Islet precursor cell (in vitro differentiated cells): ENCODE data around the gene CMTM8.
A peak's percentile ranks its signal among the peaks of the same experiment; 100 is the strongest.

Experiments used
- DNase-seq: peaks from one replicate; pipeline ENCODE4 v3.0.0-alpha.2; 2018

Gene CMTM8

DNA sequence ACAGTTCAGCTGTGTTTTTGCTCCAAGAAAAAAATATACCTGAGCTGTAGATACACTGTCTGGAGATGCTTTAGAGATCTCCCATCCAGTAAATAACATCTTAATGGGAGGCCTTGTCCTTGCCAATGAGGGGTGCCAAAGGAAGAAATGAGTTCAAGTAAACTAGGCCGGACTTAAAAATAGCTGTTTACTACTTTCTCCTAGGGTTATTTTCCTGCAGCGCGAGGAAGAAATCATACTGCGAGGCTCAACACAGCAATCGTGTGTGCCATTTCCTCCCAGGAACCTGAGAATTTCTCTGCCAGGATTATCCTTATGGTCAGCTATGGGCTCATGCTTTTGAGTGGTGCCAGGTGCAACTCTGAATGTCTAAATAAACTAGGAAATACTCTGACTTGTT, 71.9 kb downstream of the CMTM8 start:
- no peak for DNase-seq

DNA sequence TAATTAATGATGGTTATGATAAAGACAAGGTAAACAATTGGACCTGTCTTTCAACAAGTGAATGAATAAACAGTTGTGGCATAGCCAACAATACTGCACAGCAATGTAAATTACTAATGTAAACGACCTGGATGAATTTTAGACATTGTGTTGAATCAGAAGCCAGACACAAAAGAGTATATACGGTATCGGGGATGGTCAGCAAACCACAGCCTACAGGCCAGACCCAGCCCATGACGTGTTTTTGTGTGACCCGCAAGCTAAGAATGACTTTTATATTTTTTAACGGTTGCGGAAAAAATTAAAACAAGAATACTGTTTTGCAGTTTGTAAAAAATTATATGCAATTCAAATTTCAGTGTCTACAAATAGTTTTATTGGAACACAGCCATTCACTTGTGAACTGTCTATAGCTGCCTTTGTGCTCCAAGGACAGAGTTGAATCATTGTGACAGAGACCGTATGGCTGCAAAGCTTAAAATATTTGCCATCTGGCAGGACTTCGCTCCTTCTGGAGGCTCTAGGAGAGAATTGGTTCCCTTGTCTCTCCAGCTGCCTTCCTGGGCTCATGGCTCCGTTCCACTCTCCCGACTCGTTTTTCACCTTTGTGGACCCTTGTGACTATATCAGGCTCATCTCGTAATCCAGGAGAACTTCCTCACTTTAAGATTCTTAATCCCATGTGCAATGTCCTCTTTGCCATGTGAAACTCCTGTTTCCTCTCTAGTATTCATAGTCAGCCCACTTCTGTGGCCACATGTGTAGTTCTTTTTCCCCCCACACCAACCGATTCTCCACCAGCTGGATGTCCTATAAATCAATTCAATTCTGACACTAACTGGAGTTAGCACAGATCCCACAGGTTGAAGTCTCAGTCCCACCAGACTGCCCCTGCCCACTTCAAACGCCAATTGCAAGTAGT, 72.7 kb downstream of the CMTM8 start:
- no peak for DNase-seq

DNA sequence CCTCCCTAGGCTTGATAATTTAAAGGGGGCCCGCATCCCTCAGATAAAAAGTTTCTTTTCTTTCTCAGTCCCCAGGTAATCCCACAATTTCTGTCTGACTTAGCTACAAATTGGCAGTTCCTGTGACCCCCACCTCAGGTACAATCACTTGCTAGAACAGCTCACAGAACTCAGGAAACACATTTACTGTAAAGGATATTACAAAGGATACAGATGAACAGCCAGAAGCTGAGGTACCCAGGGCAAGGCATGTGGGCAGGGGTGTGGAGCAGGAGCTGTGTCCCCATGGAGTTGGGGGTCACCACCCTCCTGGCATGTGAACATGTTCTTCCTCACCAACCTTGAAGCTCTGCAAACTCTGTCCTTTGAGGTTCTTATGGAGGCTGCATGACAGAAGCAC, 73.8 kb downstream of the CMTM8 start:
- DNase-seq, result no peak

DNA sequence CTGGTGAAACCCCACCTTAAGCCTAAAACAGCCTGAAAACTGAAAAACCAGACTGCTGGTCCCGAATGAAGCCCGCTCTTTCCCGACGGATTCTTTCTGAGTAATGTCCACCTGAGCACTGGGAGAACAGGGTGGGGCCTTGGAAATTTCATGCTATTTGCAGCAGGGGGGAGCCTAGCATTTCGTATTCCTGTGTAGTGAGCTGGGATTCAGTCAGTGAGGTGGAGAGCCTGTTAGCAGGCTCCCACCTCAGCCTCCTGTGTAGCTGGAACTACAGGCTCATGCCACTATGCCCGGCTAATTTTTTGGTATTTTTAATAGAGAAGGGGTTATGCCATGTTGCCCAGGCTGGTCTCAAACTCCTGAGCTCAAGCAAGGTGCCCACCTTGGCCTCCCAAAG, 74.7 kb downstream of the CMTM8 start:
- DNase-seq, result no peak

DNA sequence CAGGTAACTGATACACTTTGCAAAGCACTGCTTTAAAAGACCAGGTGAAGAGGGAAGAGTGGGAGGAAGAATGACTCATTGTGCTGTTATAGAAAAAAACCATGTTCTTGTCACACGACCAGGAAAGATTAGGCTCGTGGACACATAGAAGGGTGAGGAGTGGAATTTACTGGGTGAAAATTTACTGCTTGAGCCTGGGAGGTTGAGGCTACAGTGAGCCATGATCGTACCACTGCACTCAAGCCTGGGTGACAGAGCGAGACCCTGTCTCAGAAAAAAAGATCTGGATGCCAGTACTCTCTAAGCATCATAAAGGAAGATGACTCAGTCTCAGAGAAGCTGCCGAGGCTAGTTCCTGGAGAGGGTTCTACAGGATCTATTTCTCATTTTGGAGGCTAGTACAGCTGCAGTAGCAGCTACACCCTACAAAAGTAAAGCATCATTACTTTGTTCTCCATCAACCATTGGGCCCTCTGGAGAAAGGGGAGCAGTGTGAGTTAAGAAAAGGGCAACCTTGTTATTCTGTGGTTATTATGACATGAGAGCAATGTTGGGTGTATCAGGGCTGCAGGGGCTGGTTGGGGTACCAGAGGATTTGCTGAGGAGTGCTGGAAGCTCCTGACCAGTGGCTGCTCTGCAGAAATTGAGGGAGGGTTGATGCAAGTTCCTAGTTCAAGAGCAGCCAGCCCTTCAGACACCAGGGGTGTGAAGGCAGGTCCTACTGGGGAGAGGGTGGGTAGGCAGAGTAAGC, 75.4 kb downstream of the CMTM8 start:
- DNase-seq, result peak; percentile 73

DNA sequence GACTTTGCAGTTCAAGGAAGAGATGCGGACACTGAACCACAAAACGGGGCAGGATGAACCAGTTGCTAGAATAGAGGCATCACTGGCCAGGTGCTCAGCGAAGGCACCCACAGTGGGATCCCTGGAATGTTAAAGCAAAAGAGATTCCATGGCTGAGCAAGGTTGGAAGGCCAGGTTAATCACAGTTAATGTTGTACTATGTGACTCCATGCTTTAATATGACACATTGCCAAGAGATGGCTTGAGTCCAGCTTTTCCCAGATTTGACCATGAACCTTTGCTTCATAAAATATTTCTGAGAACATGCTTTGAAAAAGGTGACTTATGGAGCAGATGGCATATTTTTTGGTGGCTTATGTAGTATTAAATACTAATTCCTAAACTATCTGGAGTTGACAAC, 77.0 kb downstream of the CMTM8 start:
- no peak for DNase-seq

DNA sequence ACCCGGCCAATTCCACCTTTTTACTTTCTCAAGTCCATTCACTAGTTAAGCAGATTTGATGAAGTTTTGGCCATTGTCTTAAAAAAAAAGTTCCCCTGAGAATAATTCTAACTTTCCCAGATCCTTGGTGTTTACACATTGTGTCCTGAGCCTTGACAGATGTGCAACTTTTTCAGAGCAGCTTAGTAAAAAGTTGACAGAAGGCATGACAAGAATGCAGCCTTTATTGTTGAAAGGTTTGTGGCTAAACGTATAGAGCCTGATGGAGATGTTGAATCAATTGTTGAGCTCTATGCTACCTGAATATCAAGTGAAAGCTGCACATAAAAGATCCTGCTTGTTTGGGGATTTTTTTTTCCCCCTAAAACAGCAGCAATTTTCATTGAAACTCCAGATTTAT, 77.8 kb downstream of the CMTM8 start:
- no peak for DNase-seq

DNA sequence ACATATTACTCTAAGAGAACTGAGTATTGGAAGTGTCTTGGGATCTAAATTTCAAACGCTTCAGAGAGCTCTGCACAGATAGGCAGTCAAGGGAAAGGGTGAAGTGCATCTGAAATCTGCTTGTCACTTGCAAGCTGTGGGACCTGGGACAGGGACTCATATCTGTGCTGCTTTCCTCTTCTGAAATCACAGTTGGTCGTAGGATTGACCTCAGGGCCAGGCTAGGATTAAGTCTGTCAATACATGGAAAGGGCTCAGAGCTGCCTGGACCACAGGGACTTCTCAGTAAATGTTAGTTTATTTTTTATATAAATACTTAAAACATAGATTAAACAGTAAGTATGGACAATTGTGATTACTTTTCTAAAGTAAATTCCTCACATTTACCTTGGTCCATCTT, 78.5 kb downstream of the CMTM8 start:
- DNase-seq, result no peak

DNA sequence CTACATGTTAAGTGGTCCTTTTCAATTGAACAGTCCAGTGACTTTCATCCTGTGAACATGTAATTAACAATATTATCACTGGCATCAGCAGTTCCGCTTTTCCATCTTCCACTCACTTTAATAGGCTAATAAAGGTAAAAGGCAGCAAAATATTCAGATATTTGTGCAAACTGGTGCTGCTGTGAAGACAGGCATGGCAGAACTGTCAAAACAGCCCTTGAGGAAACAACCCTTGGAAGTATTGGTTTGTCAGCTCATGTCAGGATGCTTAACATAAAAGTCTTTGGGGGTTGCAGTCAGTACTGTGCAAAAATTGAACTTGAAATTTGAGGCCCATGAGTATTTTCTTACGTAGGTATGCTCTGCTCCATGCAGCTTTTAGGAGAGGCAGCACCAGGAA, 81.1 kb downstream of the CMTM8 start:
- no peak for DNase-seq

DNA sequence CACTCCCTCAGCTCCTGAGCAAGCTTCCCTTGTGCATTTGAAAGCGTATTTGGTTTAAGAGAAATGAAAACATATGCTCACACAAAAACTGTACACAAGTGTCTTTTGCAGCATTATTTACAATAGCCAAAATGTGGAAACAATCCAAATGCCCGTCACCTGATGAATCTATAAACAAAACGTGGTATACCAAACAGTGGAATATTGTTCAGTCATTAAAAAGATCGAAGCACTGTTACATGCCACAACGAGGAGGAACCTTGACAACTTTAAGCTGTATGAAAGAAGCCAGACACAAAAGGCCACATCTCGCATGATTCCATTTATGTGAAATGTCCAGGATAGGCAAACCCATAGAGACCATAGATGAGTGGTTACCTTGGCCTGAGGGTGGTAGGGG, 81.6 kb downstream of the CMTM8 start:
- no peak for DNase-seq

DNA sequence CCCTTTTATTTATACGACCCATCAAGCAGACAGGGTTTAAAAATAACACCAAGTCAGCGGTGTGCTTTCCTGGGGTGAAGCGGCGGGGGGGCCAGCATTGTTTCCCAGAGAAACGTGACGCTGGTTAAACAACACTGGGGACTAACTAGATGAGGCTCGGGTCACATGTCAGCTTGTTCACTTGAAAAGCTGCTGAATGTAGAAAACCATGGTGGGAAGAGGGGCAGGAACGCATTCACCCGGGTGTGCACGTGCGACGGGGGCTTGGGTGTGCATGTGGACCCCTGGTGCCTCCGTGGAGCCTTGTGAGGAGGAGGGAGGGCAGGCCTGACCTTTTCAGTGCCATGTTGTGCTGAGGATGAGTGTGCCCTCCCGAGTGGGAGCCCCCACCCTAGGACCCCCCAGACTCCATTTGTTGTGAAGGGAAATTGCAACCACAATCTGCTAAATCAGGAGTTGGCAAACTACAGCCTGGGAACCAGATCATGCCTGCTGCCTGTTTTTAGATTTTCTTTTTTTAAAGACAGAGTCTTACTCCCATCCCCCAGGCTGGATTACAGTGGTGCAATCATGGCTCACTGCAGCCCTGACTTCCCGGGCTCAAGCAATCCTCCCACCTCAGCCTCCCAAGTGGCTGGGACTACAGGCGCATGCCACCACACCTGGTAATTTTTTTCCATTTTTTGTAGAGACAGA, 82.8 kb downstream of the CMTM8 start:
- DNase-seq, result no peak

DNA sequence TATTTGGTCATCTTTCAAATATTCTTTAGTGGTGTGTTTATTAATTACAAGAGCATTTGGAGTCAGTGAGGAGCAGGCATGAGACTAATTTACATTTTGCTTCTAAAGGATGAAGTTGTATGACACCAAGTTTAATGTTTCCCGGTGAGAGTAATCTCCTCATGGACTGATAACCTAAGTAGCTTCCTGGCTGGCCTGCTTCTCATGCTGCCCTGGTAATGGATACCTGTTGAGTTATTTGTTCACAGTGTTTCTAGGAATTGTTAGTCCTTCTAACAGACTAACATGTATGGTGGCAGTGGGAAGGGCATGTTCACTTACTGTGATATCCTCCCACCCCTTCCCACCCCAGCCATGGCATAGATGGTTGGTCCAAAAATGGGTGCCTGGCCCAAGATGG, 83.8 kb downstream of the CMTM8 start:
- DNase-seq, result no peak

DNA sequence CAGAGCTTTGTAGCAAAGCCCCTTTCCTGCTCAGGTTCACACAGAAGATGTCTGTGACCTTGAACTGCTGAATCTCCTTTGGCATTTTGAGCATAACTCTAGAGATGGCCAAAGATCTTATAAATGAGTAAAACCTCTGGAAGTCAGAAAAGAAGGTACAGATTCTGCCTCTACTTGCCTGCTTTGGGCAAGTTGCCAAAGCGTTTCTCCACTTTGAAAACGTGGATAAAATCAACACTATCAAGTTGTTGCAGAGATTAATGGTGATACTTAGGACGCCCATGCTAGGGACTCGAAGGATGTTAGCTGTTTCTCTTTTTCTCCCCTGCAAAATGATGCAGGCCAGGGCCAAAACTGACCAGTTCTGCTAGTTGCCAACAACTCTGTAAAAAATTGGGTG, 85.1 kb downstream of the CMTM8 start:
- DNase-seq, result no peak

DNA sequence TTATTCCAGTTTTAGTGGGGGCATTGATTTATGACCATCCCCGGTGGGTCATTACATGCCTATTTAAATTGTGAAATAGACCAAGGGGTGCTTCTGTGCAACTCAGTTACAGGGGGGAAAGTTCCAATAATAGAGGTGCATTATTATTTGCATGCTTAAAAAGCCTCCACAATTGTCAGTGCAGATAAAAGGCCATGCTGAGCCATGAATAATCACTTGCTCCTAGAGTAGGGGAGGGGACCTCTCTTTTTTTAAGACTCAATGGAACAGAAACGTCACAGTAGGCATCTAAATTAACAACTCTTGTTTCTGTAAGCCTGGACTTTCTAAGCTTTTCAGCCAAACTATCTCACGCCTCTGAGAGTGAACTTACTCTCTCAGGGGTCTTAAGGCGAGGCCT, 86.7 kb downstream of the CMTM8 start:
- DNase-seq, result no peak

DNA sequence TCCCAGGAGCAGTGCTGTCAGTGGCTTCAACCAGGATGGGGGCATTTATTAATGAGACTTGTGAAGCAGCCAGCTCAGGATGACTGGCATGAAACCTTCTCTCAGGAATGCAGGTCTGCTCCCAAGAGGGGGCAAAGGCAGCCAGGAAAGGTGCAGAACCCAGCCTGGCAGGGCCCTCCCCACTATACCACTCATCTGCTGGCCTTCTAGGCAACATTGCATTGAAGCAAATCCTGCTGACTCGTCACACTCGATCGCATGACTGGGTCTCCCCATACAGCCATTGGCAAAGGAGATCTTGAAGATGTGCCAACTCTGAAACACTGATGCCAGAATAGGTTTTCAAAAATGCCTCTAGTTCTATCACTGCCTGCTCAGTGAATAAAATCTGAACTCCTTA, 87.4 kb downstream of the CMTM8 start:
- DNase-seq, result no peak

DNA sequence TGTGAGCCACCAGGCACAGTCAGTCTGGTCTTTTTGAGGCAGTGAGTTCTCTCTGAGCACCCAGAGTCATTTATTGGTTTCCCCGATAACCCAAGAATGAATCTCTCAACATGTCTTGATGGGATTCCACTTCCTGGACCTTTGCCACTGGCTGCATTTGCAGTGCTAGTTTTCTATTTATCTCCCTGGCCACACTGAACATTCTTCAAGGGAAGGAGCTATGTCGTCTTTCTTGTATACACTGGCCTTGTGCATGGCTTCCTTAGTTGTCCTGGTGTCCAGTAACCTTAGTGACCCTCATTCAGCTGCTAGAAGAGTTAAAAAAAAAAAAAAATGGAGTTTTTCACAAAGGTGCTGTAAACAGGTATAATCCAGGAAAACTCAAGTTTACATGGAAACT, 88.3 kb downstream of the CMTM8 start:
- no peak for DNase-seq

DNA sequence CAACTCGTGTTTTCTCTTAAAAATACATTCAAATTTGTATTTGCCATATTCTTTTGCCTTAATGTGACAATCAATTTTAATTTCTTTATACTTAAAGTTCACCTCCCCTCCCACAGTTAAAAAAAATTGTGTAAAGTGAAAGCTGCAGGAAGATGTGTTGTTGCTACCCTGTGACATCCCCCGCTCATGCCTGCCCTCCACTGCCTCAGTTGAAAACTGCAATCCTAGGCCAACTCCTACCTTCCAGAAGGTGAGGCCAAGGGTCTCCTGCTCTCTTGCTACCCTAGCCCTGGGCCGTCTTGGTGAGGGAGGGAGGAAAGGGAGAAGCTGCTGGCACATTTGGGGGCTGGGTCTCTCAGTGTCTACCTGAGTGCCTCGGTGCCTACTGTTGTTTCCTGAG, 96.2 kb downstream of the CMTM8 start:
- DNase-seq, result no peak

DNA sequence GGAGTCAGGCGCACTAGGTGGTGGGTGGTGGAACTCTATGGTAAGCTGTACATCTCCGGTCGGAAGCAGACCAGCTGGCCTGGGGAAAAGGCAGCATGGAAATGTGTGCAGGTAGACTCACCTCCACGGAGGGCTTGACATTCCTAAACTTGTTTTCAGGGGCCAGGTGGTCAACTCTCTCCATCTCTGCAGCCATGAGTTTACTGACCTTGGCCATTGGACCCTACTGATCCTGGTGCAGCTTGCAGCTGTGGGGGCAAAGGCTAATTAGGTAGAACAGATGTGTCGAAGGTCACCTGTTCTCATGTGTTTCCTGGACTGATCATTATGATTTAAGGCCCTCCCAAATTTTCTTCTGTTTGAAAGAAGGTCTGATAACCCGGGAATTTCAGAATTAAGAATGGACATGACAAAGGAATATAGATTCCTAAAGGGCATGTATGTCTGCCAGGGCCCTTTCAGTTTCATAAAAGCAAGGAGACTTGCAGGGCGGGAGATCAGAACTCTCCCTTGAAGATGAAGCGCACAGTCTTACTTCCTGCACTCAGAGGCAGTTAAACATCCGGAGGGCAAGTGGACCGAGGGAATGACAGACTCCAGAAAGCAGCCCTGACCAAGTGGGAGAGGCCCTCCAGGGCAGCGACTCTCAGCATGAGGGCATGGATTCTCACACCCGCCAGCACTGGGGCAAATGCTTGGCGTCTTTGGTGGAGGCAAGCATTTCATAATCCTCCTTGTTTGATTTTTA, 97.1 kb downstream of the CMTM8 start:
- peak; percentile 80 for DNase-seq

DNA sequence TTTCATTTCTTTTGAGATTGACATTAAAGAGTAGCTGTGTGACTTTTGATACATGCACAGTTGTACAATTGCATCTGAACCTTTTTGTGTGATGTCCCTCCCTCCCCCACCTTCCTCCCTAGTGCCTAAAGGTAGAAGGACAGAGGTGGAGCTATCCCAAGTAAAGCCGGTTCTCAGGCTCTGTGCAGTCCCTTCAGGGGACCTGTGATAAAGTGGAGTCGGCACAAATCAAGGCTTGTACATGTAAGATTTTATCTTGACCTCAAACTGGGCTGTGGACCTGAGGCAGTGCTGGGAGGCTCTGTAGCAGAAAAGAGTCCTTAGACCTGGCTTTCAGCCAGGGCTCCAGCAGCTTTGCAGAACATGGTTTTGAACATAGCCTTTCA, 97.6 kb downstream of the CMTM8 start:
- peak; percentile 74 for DNase-seq

DNA sequence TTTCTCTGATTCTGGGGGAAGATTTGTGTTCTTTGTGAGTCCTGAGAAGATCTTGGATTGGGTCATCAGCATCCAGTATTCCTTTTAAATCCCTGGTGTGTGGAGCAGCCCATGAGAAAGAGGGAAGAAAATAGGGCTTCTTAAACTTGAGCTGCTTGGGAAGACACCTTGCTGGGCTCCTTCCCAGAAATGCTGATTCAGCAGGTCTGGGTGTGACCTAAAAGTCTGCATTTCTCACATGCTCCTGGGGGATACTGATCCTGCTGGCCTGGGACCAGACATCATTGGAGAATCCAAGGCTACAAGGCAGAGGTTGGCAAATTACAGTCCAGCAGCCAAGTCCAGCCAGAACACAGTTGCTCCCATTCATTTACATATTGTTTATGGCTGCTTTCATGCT, 99.0 kb downstream of the CMTM8 start:
- no peak for DNase-seq

DNA sequence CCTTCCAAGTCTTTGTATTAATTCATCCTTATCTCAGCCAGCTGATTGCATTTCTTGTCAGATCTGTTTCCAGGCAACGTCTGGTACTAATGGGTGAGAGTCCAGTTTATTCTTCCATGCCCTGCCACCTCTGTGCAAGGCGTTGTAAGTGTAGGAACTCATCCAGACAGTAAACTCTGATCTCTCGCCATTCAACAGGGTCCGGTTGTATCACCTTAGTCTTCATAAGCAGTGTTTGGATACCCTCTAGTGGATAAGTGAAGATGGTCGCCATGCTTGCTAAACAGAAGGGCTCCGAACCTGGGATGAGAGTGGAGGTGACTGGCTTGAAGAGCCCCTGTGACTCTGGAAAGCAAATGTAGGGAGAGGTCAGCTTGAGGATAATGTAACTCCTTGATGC, 101.6 kb downstream of the CMTM8 start:
- peak; percentile 71 for DNase-seq

DNA sequence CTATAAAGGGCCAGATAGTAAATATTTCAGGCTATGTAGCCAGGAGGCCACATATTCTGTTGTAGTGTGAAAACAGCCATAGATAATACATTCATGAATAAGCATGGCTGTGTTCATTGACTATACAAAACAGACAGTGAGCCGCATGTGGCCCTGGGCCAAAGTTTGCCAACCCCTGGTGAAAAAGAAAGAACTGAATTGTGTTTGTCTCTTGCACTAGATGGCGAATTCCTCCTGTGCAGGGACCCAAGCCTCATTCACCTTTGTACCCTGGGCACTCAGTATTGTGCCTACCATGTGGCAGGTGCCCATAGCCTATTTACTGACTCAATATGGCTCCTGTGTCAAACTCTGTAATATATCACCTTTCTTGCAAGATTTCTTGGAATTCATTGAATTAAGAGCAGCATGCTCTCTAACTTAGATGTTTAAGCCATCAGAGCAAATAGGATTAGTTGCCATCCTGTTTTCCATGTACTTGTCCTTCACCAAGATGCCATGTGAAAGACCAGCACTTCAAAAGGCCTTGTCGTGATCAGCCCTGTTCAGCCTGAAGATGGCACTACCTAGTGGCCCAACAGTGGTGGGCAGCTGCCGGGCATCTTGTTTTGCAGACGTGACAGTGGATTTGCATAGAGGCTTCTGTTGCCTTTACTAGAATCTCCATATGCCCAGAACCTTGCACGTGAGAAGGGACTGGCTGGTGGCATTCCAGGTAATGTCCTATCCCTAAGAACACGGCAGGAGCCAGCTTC, 102.3 kb downstream of the CMTM8 start:
- no peak for DNase-seq
